Liver (tissue), 3 donors: Measurements from ENCODE around the gene CARS2.

Experiments used
- EGR1 ChIP-seq, 2 donors: IDR thresholded peaks; 2 replicates each; pipeline ENCODE4 v1.6.1; 2016 to 2018; ENCODE audit warnings: antibody characterized with exemption in 2 of 2, low read depth in 2 of 2
- NR2F2 ChIP-seq: IDR thresholded peaks from 2 replicates; pipeline ENCODE4 v1.6.1; 2016; ENCODE audit warnings: antibody characterized with exemption
- RAD21 ChIP-seq, 2 donors: IDR thresholded peaks; 2 replicates each; pipeline ENCODE4 v1.6.1; 2016; ENCODE audit warnings: antibody characterized with exemption in 2 of 2, mild to moderate bottlenecking in 2 of 2
- TF ChIP-seq, protein P1 (sequence below): fragments of 150-350 bp; IDR thresholded peaks from 2 replicates; pipeline ENCODE4 v1.5.1; 2017; ENCODE audit warnings: improper control_type of control experiment, low read depth, low read length; ENCODE audit not compliant: missing input control
- donor health status: healthy.
- donor health status: healthy.

DNA sequence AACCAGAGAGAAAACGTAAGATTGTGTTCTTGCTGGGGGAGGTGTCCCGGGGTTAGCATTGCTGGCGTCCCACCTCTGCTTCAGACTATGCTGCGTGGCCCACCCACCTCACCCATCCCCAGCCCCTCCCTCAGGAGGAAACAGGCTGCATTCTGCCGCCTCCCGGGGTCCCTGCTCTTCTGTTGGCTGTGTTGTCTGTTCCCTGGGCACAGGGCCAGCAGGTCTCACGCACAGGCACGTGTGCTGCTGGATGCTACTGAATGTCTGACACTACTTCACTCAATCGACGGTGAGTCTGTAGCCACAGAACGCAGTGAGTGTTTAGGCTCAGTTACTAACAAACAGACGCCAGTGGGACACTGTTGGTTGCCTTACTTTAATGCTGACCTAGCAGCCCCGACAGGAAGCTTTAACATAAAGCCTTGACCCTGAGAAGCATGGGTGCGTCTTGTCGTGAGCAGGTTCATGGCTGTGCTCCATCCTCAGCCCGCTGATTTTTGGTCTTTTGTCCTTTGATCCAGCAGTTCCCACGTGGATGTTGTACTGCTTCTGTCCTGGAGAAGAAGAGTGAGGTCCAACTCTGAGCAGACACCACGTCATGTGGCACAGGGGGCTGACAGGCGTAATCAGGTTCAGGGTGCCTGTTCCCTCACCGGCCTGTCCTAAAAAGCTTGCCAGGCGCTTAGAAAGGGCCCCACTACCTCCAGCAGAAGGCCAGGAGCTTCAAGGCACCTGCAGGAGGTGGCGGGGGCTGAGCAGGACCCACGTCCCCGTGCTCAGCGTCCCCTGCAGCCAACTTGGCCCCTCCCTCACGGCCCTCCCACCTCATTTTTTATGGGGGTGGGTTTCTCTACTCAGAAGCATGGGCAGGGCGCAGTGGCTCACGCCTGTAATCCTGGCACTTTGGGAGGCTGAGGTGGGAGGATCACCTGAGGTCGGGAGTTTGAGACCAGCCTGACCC lies 64.6 kb downstream of the CARS2 start:
- TF ChIP-seq, protein P1, sequence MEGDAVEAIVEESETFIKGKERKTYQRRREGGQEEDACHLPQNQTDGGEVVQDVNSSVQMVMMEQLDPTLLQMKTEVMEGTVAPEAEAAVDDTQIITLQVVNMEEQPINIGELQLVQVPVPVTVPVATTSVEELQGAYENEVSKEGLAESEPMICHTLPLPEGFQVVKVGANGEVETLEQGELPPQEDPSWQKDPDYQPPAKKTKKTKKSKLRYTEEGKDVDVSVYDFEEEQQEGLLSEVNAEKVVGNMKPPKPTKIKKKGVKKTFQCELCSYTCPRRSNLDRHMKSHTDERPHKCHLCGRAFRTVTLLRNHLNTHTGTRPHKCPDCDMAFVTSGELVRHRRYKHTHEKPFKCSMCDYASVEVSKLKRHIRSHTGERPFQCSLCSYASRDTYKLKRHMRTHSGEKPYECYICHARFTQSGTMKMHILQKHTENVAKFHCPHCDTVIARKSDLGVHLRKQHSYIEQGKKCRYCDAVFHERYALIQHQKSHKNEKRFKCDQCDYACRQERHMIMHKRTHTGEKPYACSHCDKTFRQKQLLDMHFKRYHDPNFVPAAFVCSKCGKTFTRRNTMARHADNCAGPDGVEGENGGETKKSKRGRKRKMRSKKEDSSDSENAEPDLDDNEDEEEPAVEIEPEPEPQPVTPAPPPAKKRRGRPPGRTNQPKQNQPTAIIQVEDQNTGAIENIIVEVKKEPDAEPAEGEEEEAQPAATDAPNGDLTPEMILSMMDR = no peak
- no peak for TF ChIP-seq NR2F2
- TF ChIP-seq RAD21 (IDR thresholded peaks at IDR 0.05) = no peak
- TF ChIP-seq EGR1 (IDR thresholded peaks at IDR 0.05; ENCODE audit: low read depth in 2 of 2) = no peak
